ENCODE results near the gene SYTL3. TPM values are rescaled to one million over a fixed set of nuclear protein-coding genes. Genes with fewer than 3 reads are reported as not detected.

SYTL3 gene
- total RNA-seq, 1 donor from 2014 or later = 6.0 TPM

DNA sequence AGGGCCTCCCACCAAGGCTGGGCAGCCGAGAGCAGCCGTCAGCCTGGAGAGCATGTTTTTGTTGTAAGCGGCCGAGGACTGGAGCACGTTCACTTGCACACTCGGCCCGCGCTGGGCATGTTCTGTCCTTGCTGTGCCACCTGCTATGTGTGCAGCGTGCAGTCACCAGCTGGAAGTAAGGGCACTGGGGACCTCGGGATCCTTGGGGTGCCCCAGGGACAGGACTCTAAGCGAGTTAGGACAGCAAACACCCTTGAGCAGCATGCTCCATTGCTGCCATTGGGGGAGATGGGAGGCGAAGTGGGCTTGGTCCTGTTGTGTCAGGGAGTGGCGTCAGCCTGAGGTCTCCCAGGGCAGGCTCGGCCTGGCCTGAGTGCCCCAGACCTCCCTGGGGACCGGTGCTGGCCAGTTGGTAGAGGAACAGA is 24.0 kb upstream of the SYTL3 start:
- no peak overlapping the region for H3K27ac Mint-ChIP-seq
- intact Hi-C loops (cut with micrococcal nuclease) = no loop called here
- POLR2A ChIA-PET = no interaction called here
- H3K4me3 Mint-ChIP-seq = no peak overlapping the region
- H3K36me3 Mint-ChIP-seq (ENCODE audit: low read depth) = peaks cover 73% of the 10 kb centered on the region
- CTCF ChIA-PET = no interaction called here
- no peaks in the 10 kb centered on the region for H3K9me3 Mint-ChIP-seq
- ATAC-seq (ENCODE audit: low read depth) (no peak), DNase-seq (no peak)
- H3K27me3 Mint-ChIP-seq = no peaks in the 10 kb centered on the region
- no peaks in the 10 kb centered on the region for H3K4me1 Mint-ChIP-seq
- TF ChIP-seq, protein P1, sequence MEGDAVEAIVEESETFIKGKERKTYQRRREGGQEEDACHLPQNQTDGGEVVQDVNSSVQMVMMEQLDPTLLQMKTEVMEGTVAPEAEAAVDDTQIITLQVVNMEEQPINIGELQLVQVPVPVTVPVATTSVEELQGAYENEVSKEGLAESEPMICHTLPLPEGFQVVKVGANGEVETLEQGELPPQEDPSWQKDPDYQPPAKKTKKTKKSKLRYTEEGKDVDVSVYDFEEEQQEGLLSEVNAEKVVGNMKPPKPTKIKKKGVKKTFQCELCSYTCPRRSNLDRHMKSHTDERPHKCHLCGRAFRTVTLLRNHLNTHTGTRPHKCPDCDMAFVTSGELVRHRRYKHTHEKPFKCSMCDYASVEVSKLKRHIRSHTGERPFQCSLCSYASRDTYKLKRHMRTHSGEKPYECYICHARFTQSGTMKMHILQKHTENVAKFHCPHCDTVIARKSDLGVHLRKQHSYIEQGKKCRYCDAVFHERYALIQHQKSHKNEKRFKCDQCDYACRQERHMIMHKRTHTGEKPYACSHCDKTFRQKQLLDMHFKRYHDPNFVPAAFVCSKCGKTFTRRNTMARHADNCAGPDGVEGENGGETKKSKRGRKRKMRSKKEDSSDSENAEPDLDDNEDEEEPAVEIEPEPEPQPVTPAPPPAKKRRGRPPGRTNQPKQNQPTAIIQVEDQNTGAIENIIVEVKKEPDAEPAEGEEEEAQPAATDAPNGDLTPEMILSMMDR (IDR thresholded peaks at IDR 0.05) = no peak

- ATAC-seq (ENCODE audit: low read depth) (no peak), DNase-seq (no peak)
- H3K27me3 Mint-ChIP-seq = no peaks in the 10 kb centered on the region
- H3K36me3 Mint-ChIP-seq (ENCODE audit: low read depth) = peaks cover 74% of the 10 kb centered on the region
- CTCF ChIA-PET = no interaction called here
- no peaks in the 10 kb centered on the region for H3K9me3 Mint-ChIP-seq
- H3K27ac Mint-ChIP-seq = no peak overlapping the region
- intact Hi-C loops (cut with micrococcal nuclease) = no loop called here
- H3K4me3 Mint-ChIP-seq = no peak overlapping the region
- H3K4me1 Mint-ChIP-seq = no peaks in the 10 kb centered on the region
- POLR2A ChIA-PET = no interaction called here
- TF ChIP-seq, protein P1 (IDR thresholded peaks at IDR 0.05) = no peak
These were observed 23.3 kb upstream of the SYTL3 start for GRCh38 chr6:158626360-158627167.

GRCh38 chr6:158627168-158627939 is 22.5 kb upstream of the SYTL3 start:
- Mint-ChIP-seq H3K4me3 (no peak overlapping the region), H3K27ac (no peak overlapping the region), H3K27me3 (no peaks in the 10 kb centered on the region), H3K9me3 (no peaks in the 10 kb centered on the region), H3K4me1 (no peaks in the 10 kb centered on the region), H3K36me3 (ENCODE audit: low read depth) (peaks cover 74% of the 10 kb centered on the region)
- TF ChIP-seq, protein P1 (IDR thresholded peaks at IDR 0.05) = no peak
- ChIA-PET CTCF (no interaction called here), POLR2A (no interaction called here)
- intact Hi-C loops (cut with micrococcal nuclease) = no loop called here
- DNase-seq (no peak), ATAC-seq (ENCODE audit: low read depth) (no peak)

GRCh38 chr6:158627940-158628211 is 22.0 kb upstream of the SYTL3 start:
- no peaks in the 10 kb centered on the region for H3K27me3 Mint-ChIP-seq
- H3K27ac Mint-ChIP-seq = no peak overlapping the region
- H3K4me1 Mint-ChIP-seq = no peaks in the 10 kb centered on the region
- DNase-seq = no peak
- peaks cover 76% of the 10 kb centered on the region for H3K36me3 Mint-ChIP-seq (ENCODE audit: low read depth)
- TF ChIP-seq, protein P1 (IDR thresholded peaks at IDR 0.05) = no peak
- no peaks in the 10 kb centered on the region for H3K9me3 Mint-ChIP-seq
- ATAC-seq (ENCODE audit: low read depth) = no peak
- H3K4me3 Mint-ChIP-seq = no peak overlapping the region
- intact Hi-C loops (cut with micrococcal nuclease) = no loop called here
- POLR2A ChIA-PET = no interaction called here
- CTCF ChIA-PET = no interaction called here

- TF ChIP-seq, protein P1 (IDR thresholded peaks at IDR 0.05) = no peak
- no peak for DNase-seq
- no peaks in the 10 kb centered on the region for H3K4me1 Mint-ChIP-seq
- POLR2A ChIA-PET = no interaction called here
- no peak overlapping the region for H3K27ac Mint-ChIP-seq
- ATAC-seq (ENCODE audit: low read depth) = no peak
- intact Hi-C loops (cut with micrococcal nuclease) = no loop called here
- H3K36me3 Mint-ChIP-seq (ENCODE audit: low read depth) = peaks cover 81% of the 10 kb centered on the region
- no peaks in the 10 kb centered on the region for H3K27me3 Mint-ChIP-seq
- CTCF ChIA-PET = interaction anchor here (1.0 kb wide), 1 partner anchor 63 kb away, joined by 4 read pairs; no protein-coding TSS in a partner anchor
- no peak overlapping the region for H3K4me3 Mint-ChIP-seq
- no peaks in the 10 kb centered on the region for H3K9me3 Mint-ChIP-seq
These were observed 21.3 kb upstream of the SYTL3 start for GRCh38 chr6:158628542-158628941.

Measured in activated B cell treated with CpG ODN at 0.5 μM for 24 hours (primary cell).